Natural killer cell (primary cell): ENCODE data around the gene NVL. TPM values are rescaled to one million over a fixed set of nuclear protein-coding genes. Genes with fewer than 3 reads are reported as not detected.
"Not testable (repeated sequence)": the region's sequence is repeated elsewhere in the genome, so short reads cannot be mapped to it uniquely, and the experiment has no call there.

Experiments used
- ATAC-seq, 3 donors: fragments of 150-1000 bp in 2 of 3; fragments of 200-7000 bp in 1 of 3; cut with Tn5 transposase; 1 replicate in 1 of 3; 2 replicates in 2 of 3; pipeline ENCODE4 v1.10.0; 2021; ENCODE audit warnings: mild to moderate bottlenecking in 2 of 3, moderate library complexity in 2 of 3
- DNase-seq, 2 donors: peaks; one replicate each; pipeline versions ENCODE4 v3.0.0 to v3.0.0-alpha.2; 2013 to 2021; ENCODE audit warnings: mixed read lengths in 1 of 2
- H3K27ac ChIP-seq: one replicate; pipeline ENCODE4 v1.5.1; 2013; ENCODE audit warnings: mild to moderate bottlenecking, low read length
- H3K27me3 ChIP-seq: one replicate; pipeline ENCODE4 v1.6.1; 2013; ENCODE audit warnings: low read length; ENCODE audit not compliant: control insufficient read depth, insufficient read depth
- H3K36me3 ChIP-seq: one replicate; pipeline ENCODE4 v1.6.1; 2013; ENCODE audit warnings: low read length; ENCODE audit not compliant: control insufficient read depth, insufficient read depth
- H3K4me1 ChIP-seq: one replicate; pipeline ENCODE4 v1.6.1; 2013; ENCODE audit warnings: low read length; ENCODE audit not compliant: control insufficient read depth, insufficient read depth
- H3K4me3 ChIP-seq: one replicate; pipeline ENCODE4 v1.5.1; 2013; ENCODE audit warnings: low read length
- H3K9me3 ChIP-seq: one replicate; pipeline ENCODE4 v1.6.1; 2013; ENCODE audit warnings: low read length; ENCODE audit not compliant: control insufficient read depth, insufficient read depth
- H3K27ac Mint-ChIP-seq, 2 donors: one replicate each; pipeline ENCODE4 v1.8.0; 2022; ENCODE audit warnings: mild to moderate bottlenecking in 2 of 2, mixed read lengths in 2 of 2, moderate library complexity in 1 of 2
- H3K27me3 Mint-ChIP-seq, 2 donors: one replicate each; pipeline ENCODE4 v1.8.0; 2022; ENCODE audit warnings: low read depth in 2 of 2, mixed read lengths in 2 of 2
- H3K36me3 Mint-ChIP-seq: one replicate; pipeline ENCODE4 v1.8.0; 2022; ENCODE audit warnings: mixed read lengths
- H3K4me1 Mint-ChIP-seq, 2 donors: one replicate each; pipeline ENCODE4 v1.8.0; 2022; ENCODE audit warnings: mixed read lengths in 2 of 2
- H3K4me3 Mint-ChIP-seq: one replicate; pipeline ENCODE4 v1.8.0; 2022; ENCODE audit warnings: mild to moderate bottlenecking, moderate library complexity, mixed read lengths
- H3K9me3 Mint-ChIP-seq, 2 donors: one replicate each; pipeline ENCODE4 v1.8.0; 2022; ENCODE audit warnings: mixed read lengths in 2 of 2
- WGBS: methylation state at CpG from one replicate; pipeline ENCODE4 v1.1.7; 2013; ENCODE audit warnings: missing lambda C conversion rate; ENCODE audit not compliant: insufficient coverage; 5-methylcytosine and 5-hydroxymethylcytosine counted together
- intact Hi-C: fragments of 100-400 bp; cut with micrococcal nuclease; formaldehyde crosslinking; loops from one replicate; pipeline ENCODE4 v1.14.2; 2022
- total RNA-seq, 4 donors: library from RNA; stranded (reverse); fragments of 120-200 nt in 1 of 4; gene quantifications; one replicate each; pipeline versions ENCODE4 v1.2.3 to v1.2.4, GENCODE V29; 2013 to 2022
- TF ChIP-seq, protein P1 (sequence below): fragments of 200-600 bp; IDR thresholded peaks from one replicate; pipeline ENCODE4 v1.8.0; 2022; ENCODE audit warnings: antibody characterized with exemption

NVL gene
- total RNA-seq, 3 donors from 2014 or later (not counting 1 experiment from before 2014, with no cell fraction given), result 28.1 to 39.5 (median 32.4) TPM

GRCh38 chr1:224353975-224354925 lies 24.3 kb upstream of the NVL start:
- H3K27me3 Mint-ChIP-seq, result no peaks in the 10 kb centered on the region
- DNase-seq (no peak), ATAC-seq (no peak)
- Histone ChIP-seq H3K4me1 (peaks cover 14% of the 10 kb centered on the region), H3K27me3 (no peaks in the 10 kb centered on the region), H3K36me3 (no peaks in the 10 kb centered on the region), H3K4me3 (no peak overlapping the region), H3K9me3 (no peaks in the 10 kb centered on the region), H3K27ac (no peak overlapping the region)
- WGBS, result 75% methylated on average over 4 of the region's 5 CpGs
- H3K4me1 Mint-ChIP-seq, result peaks cover 33 to 35% of the 10 kb centered on the region in 2 donors
- TF ChIP-seq, protein P1, sequence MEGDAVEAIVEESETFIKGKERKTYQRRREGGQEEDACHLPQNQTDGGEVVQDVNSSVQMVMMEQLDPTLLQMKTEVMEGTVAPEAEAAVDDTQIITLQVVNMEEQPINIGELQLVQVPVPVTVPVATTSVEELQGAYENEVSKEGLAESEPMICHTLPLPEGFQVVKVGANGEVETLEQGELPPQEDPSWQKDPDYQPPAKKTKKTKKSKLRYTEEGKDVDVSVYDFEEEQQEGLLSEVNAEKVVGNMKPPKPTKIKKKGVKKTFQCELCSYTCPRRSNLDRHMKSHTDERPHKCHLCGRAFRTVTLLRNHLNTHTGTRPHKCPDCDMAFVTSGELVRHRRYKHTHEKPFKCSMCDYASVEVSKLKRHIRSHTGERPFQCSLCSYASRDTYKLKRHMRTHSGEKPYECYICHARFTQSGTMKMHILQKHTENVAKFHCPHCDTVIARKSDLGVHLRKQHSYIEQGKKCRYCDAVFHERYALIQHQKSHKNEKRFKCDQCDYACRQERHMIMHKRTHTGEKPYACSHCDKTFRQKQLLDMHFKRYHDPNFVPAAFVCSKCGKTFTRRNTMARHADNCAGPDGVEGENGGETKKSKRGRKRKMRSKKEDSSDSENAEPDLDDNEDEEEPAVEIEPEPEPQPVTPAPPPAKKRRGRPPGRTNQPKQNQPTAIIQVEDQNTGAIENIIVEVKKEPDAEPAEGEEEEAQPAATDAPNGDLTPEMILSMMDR, result no peak
- H3K27ac Mint-ChIP-seq, result peak overlapping the region; percentile 10 to 42
- no peaks in the 10 kb centered on the region for H3K36me3 Mint-ChIP-seq
- H3K9me3 Mint-ChIP-seq, result no peaks in the 10 kb centered on the region
- intact Hi-C loops, result loop anchor here (10.0 kb wide), 1 partner anchor 359 kb away; no protein-coding TSS in a partner anchor
- no peak overlapping the region for H3K4me3 Mint-ChIP-seq

- not testable (repeated sequence) for ATAC-seq, H3K27ac Mint-ChIP-seq, DNase-seq, H3K4me3 ChIP-seq, H3K27me3 Mint-ChIP-seq, H3K36me3 Mint-ChIP-seq, H3K27me3 ChIP-seq, H3K36me3 ChIP-seq, H3K27ac ChIP-seq, H3K9me3 ChIP-seq, H3K9me3 Mint-ChIP-seq, H3K4me3 Mint-ChIP-seq, H3K4me1 ChIP-seq
- H3K4me1 Mint-ChIP-seq, result peaks cover 16 to 18% of the 10 kb centered on the region in 2 donors
- intact Hi-C loops, result loop anchor here (10.0 kb wide), 1 partner anchor 358 kb away; no protein-coding TSS in a partner anchor
- 94% methylated on average over 49 of the region's 49 CpGs for WGBS
These were observed 22.6 kb upstream of the NVL start for GRCh38 chr1:224352436-224353085.

GRCh38 chr1:224349716-224350115 lies 19.7 kb upstream of the NVL start:
- intact Hi-C loops, result loop anchor here (10.0 kb wide), 1 partner anchor 355 kb away; no protein-coding TSS in a partner anchor
- ATAC-seq, H3K4me3 Mint-ChIP-seq, H3K9me3 Mint-ChIP-seq, H3K36me3 Mint-ChIP-seq, H3K27me3 ChIP-seq, H3K27ac Mint-ChIP-seq, H3K36me3 ChIP-seq, H3K4me1 ChIP-seq, H3K27ac ChIP-seq, H3K27me3 Mint-ChIP-seq, DNase-seq, H3K4me3 ChIP-seq, H3K9me3 ChIP-seq: not testable (repeated sequence)
- WGBS, result 96% methylated on average over 30 of the region's 30 CpGs
- peaks cover 9 to 11% of the 10 kb centered on the region in 2 donors for H3K4me1 Mint-ChIP-seq

DNA sequence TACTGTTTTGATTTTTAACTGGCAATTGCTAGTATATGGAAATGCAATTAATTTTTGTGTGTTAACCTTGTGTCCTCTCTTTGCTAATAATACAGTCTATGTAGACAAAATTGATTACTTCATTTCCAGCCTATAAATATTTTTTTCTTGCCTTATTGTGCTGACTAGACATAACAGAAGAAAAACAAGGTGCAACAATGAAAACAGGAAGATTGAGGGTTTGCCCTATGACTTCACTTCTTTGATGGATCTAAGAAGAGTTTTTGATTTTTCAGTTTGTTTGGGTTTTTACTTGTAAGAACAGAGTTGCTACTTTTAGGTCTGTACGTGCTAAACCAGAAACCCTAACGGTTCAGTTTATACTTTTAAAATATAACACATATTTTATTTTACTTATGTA lies 18.2 kb upstream of the NVL start:
- Mint-ChIP-seq H3K4me1 (no peaks in the 10 kb centered on the region), H3K27me3 (peaks cover 0 to 2% of the 10 kb centered on the region in 2 donors), H3K4me3 (no peak overlapping the region), H3K36me3 (peaks cover 6% of the 10 kb centered on the region), H3K9me3 (peaks cover 0 to 3% of the 10 kb centered on the region in 2 donors), H3K27ac (no peak overlapping the region)
- H3K9me3 ChIP-seq, result peaks cover 15% of the 10 kb centered on the region
- no peak overlapping the region for H3K27ac ChIP-seq
- DNase-seq, result peak in 1 of 2 donors; percentile 42
- no peaks in the 10 kb centered on the region for H3K4me1 ChIP-seq
- ATAC-seq, result no peak
- H3K4me3 ChIP-seq, result no peak overlapping the region
- no CpG with 5 or more reads among the region's 2 CpGs for WGBS
- no peaks in the 10 kb centered on the region for H3K36me3 ChIP-seq
- no peaks in the 10 kb centered on the region for H3K27me3 ChIP-seq
- TF ChIP-seq, protein P1, result no peak
- intact Hi-C loops, result no loop called here
